GM19193 (cell line): Measurements from ENCODE around the gene SCN4A.

Source experiments
- POLR2A ChIP-seq: IDR thresholded peaks from 4 replicates; pipeline ENCODE4 v1.6.1; 2011; ENCODE audit not compliant: insufficient read depth, insufficient read length; ENCODE audit errors: extremely low read depth

Gene SCN4A

DNA sequence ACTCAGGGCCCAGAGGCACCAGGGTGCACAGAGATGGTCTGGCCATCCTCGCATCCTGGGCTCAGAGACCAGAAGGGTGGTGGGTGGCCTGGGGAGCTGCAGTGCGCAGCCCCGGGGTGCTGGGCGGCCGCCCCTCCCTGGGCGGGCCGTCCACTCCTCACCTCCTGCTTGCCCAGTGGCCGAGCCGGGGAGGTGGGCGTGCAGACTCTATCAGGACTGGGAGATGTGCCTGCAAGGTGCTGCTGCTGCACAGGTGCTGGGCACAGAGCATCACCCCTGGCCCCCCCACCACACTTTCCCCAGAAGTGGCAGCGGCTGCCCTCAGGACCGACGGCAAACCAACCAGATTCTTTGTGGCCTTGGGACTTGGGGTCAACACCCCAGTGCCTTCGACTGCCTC is at the start of gene SCN4A:
SCN4A (minus strand) TSS at position 123 of the 400 bp plus-strand sequence; CDS start at position 46, 77 bp downstream.
- no peak for TF ChIP-seq POLR2A

DNA sequence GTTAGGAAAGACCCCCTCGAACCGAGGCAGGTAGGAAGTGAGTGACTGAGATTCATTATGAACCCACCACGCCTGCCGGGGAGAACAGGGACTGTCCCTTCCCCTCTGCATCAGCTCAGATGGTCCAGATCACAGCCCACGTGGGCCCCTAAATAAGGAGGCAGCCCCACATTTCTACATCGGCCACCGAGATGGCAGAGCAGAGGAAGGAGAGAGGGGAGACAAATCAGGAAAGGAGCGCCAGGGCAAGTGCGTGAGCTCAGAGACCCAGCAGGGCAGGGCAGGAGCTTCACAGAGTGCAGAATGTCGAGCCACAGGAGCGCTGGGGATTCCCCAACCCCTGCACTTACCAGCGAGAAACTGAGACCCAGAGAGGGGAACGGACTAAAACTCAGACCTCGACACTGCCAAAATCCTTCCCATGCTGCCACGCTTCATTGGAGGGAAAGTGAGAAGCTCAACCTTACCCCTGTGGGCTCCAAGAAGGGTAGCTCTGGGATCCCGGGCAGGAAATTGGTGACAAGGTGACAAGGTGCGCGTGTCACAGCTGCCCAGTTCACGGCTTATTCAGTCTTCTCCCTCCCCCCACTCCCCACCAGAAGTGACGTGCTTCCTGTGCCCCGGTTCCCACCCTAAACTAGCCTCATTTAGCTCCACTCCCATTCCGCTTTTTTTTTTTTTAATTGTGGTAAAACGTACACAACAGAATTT is 47.5 kb upstream of the SCN4A start, which contains the start of gene ICAM2:
ICAM2 (minus strand) TSS at position 578 of the 711 bp plus-strand sequence. CDS start 13,942 bp downstream, outside the sequence.
- TF ChIP-seq POLR2A = peak; percentile 78

DNA sequence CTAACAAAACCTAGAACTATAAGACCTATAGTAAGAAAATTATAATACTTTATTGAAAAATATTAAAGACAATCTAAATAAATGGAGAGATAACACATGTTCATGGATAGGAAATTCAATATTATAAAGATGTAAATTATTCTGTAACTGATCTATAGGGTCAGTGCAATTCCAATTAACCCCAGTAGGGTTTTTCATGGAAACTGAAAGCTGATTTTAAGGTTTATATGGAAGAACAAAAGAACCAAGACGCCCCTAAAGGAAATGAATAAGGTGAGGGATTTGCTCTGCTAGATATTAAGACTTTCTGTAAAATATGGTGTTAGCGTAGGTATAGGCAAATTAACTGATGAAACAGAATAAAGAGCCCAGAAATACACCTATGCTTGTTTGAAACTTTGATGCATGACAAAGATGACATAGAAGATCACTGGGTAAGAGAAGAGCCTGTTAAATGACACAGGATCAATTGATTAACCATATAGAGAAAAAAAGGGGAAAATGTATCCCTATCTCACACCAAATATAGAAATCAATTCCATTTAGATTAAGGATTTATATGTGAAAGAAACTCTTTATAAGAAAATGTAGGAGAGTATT is 44.8 kb upstream of the SCN4A start:
- TF ChIP-seq POLR2A = no peak

DNA sequence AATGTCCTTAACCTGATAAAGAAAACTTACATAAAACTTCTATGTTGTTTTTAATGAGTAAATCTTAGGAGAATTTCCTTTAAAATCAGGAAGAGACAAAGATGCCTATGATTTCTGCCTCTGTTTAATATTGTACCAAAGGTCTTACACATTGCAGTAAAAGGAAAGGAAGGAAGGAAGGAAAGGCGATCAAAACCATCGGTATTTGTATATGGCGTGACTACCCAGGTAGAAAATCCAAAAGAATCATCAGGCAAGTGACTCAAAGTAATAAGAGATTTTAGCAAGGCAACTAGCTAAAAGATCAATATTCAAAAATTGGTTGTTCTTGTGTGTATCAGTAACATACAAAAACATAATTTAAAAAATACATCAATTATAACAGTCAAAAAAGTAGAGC is 44.3 kb upstream of the SCN4A start:
- no peak for TF ChIP-seq POLR2A

DNA sequence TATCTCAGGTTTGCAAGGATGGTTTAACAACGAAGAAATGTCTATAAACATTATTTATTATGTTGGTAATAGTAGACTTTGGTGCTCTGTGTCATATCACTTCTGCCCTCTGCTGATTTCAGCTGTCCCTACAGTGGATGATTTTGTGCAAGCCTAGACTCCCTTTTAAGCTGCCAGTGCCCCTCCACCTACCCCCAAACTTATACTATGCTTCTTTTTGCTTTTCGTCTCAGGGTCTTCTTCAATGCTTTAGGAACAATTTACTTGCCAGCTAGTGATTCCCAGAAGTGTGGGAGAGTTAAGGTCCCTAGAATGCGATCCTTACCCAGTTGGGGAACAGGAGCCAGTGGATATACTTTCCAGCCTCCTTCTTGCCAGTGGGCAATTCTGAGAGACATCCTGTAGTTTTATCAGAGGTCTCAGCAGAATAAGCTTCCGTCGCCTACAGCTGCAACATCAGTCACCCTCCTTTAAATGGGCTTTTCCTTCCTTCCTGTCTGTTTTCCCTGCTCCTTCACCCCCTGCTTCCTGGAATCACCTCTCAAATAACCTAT is 43.6 kb upstream of the SCN4A start:
- no peak for TF ChIP-seq POLR2A

GRCh38 chr17:64015447-64015846 is 42.7 kb upstream of the SCN4A start:
- no peak for TF ChIP-seq POLR2A

DNA sequence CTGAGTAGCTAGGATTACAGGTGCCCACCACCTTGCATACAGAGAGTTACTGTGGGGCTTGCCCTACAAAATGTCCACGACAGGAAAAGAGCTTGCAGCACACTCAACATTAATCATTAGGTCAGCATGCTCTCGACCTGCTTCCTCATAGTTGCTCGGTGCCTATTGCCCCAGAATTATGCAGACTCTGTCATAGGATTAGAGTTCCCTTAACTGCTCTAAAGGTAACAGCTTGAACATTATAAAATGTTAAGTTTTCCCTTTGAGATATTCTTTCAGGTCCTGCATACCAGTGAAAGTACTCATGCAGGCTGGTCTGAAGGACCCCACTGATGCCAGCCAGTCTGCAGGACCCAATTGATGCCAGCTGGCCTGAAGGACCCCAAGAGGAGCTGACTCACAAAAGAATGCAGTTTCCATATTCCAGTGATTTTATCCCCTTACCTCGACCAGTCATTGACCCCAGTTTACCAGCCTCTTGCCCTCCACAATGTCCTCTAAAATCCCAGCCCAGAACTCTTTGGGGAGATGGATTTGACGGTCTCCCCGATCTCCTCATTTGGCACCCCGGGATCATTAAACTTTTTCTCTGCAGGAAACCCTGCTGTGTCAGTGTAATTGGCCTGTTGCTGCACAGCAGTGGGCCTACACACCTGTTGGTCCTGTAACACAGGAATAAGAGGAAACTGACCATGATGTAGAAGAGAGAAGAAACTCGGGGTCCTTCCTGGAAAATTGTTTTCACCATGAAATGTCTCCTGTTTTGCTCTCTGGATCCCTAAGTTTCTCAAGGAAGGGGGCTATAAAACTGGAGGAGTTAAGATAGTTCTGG is 37.1 kb upstream of the SCN4A start:
- TF ChIP-seq POLR2A = no peak

- no peak for TF ChIP-seq POLR2A
These were observed 36.1 kb upstream of the SCN4A start for GRCh38 chr17:64008830-64009229.

- no peak for TF ChIP-seq POLR2A
These were observed 35.6 kb upstream of the SCN4A start for GRCh38 chr17:64008346-64008745.

- TF ChIP-seq POLR2A = no peak
These were observed 35.1 kb upstream of the SCN4A start for GRCh38 chr17:64007838-64008282.

GRCh38 chr17:64006361-64007088 is 33.8 kb upstream of the SCN4A start:
- no peak for TF ChIP-seq POLR2A

- no peak for TF ChIP-seq POLR2A
These were observed 33.0 kb upstream of the SCN4A start for GRCh38 chr17:64005734-64006167.

DNA sequence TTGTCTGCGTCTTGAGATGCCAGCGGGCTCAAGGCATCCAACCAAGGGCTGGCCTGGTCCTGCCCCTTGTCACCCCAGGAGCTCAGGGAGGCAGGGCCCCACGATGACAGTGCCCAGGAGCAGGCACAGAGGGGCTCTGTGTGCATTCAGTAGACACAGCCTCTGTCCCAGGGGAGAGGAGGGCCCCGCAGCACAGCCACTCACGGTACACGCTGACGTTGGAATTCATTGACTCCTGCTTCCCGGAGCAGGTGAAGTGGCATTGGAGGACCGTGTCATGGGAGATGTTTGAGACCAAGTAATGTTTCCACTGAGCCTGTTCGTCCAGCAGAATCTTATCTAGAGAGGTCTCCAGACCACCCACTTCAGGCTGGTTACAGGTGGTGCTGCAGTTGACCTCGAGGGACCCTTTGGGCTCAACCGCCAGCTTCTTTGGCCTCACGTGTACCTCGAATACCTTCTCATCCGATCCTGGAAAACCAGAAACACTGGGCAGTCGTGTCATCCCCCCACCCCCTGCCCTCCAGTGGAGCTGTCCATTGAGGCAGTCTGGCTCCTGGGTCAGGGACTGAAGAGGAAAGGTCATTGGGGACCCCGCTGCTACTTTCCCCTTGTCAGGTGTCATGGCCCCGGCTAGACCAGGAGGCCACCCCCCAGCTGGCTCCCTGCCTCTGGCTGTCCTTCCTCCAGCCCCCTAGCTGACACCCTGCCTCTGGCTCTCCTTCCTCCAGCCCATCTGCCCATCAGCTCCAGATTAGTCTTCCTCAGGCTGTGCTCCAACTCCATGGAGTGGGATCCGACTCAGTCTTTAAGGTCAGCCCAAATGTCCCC is 32.4 kb upstream of the SCN4A start:
- TF ChIP-seq POLR2A = no peak
